Activated B cell treated with CpG ODN at 0.5 μM for 24 hours (primary cell): ENCODE data around the gene PNPLA2. TPM values are rescaled to one million over a fixed set of nuclear protein-coding genes. Genes with fewer than 3 reads are reported as not detected.

Experiments used
- ATAC-seq: fragments of 200-7000 bp; cut with Tn5 transposase; one replicate; pipeline ENCODE4 v1.10.0; 2021; ENCODE audit warnings: low read depth, mild to moderate bottlenecking, moderate library complexity
- CTCF ChIA-PET: fragments of 350-600 bp; sonication (Branson Sonifier 250); formaldehyde crosslinking; loops from one replicate; lab custom pipeline; 2021; ENCODE audit warnings: antibody characterized with exemption; lab: Charles Lee
- POLR2A ChIA-PET: fragments of 350-600 bp; sonication (Branson Sonifier 250); formaldehyde crosslinking; loops from one replicate; lab custom pipeline; 2021; ENCODE audit warnings: antibody characterized with exemption; lab: Charles Lee
- DNase-seq: peaks from one replicate; pipeline ENCODE4 v3.0.0; 2022
- H3K27ac Mint-ChIP-seq: one replicate; pipeline ENCODE4 v1.8.0; 2020; ENCODE audit warnings: mixed read lengths
- H3K27me3 Mint-ChIP-seq: one replicate; pipeline ENCODE4 v1.8.0; 2021; ENCODE audit warnings: mixed read lengths
- H3K36me3 Mint-ChIP-seq: one replicate; pipeline ENCODE4 v1.8.0; 2021; ENCODE audit warnings: low read depth, mixed read lengths
- H3K4me1 Mint-ChIP-seq: one replicate; pipeline ENCODE4 v1.8.0; 2021; ENCODE audit warnings: mixed read lengths
- H3K4me3 Mint-ChIP-seq: one replicate; pipeline ENCODE4 v1.8.0; 2020; ENCODE audit warnings: mild to moderate bottlenecking, mixed read lengths
- H3K9me3 Mint-ChIP-seq: one replicate; pipeline ENCODE4 v1.8.0; 2020; ENCODE audit warnings: mixed read lengths
- intact Hi-C: fragments of 100-400 bp; cut with micrococcal nuclease; formaldehyde crosslinking; loops from one replicate; pipeline ENCODE4 v1.15.1; 2024
- total RNA-seq: library from RNA; stranded (reverse); gene quantifications from 2 replicates; pipeline ENCODE4 v1.2.3, GENCODE V29; 2022
- TF ChIP-seq, protein P1 (sequence below): fragments of 200-600 bp; IDR thresholded peaks from one replicate; pipeline ENCODE4 v1.8.0; 2022; ENCODE audit warnings: antibody characterized with exemption, mild to moderate bottlenecking

PNPLA2 gene
- total RNA-seq, 1 donor from 2014 or later, result 53.2 TPM

DNA sequence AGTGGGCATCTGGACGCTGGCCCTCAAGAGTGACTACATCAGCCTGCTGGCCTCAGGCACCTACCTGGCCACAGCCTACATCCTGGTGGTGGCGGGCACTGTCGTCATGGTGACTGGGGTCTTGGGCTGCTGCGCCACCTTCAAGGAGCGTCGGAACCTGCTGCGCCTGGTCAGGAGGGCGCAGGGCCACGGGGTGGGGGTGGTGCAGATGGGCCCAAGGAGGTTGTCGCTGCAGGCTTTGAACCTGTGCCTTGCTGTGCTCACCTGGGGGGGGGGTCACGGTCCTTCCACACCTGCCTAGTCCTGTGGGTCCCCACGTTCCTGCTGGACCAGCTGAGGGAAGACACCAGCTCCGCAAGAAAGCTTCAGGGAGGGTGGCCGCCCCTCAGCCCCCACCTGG is 17.6 kb downstream of the PNPLA2 start:
- ChIA-PET CTCF (no interaction called here), POLR2A (interaction anchor here (0.7 kb wide), 1 partner anchor 20 kb away, joined by 5 read pairs; no protein-coding TSS in a partner anchor)
- peaks cover 3% of the 10 kb centered on the region for H3K27me3 Mint-ChIP-seq
- intact Hi-C loops, result no loop called here
- ATAC-seq, result no peak
- peaks cover 33% of the 10 kb centered on the region for H3K36me3 Mint-ChIP-seq
- no peaks in the 10 kb centered on the region for H3K9me3 Mint-ChIP-seq
- H3K4me3 Mint-ChIP-seq, result no peak overlapping the region
- H3K27ac Mint-ChIP-seq, result no peak overlapping the region
- TF ChIP-seq, protein P1, sequence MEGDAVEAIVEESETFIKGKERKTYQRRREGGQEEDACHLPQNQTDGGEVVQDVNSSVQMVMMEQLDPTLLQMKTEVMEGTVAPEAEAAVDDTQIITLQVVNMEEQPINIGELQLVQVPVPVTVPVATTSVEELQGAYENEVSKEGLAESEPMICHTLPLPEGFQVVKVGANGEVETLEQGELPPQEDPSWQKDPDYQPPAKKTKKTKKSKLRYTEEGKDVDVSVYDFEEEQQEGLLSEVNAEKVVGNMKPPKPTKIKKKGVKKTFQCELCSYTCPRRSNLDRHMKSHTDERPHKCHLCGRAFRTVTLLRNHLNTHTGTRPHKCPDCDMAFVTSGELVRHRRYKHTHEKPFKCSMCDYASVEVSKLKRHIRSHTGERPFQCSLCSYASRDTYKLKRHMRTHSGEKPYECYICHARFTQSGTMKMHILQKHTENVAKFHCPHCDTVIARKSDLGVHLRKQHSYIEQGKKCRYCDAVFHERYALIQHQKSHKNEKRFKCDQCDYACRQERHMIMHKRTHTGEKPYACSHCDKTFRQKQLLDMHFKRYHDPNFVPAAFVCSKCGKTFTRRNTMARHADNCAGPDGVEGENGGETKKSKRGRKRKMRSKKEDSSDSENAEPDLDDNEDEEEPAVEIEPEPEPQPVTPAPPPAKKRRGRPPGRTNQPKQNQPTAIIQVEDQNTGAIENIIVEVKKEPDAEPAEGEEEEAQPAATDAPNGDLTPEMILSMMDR, result no peak
- peaks cover 29% of the 10 kb centered on the region for H3K4me1 Mint-ChIP-seq
- no peak for DNase-seq

DNA sequence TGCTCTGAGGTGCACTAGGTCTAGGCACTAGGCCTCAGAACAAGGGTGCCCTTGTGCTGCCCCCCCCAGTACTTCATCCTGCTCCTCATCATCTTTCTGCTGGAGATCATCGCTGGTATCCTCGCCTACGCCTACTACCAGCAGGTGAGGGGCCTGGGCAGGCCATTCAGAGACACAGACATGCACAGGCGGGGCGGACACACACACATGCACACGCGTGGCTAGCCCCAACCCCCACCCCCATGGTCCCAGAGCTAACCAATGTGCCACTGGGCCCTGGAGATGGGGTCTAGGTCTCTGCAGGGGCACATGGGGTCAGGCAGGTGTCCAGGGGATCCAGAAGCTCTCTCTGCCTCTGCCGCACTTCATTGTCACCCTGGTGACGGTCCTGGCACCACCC is 18.0 kb downstream of the PNPLA2 start:
- peaks cover 3% of the 10 kb centered on the region for H3K27me3 Mint-ChIP-seq
- peaks cover 33% of the 10 kb centered on the region for H3K36me3 Mint-ChIP-seq
- H3K27ac Mint-ChIP-seq, result no peak overlapping the region
- H3K4me3 Mint-ChIP-seq, result no peak overlapping the region
- DNase-seq (no peak), ATAC-seq (no peak)
- H3K9me3 Mint-ChIP-seq, result no peaks in the 10 kb centered on the region
- peaks cover 29% of the 10 kb centered on the region for H3K4me1 Mint-ChIP-seq
- intact Hi-C loops, result no loop called here
- ChIA-PET CTCF (no interaction called here), POLR2A (interaction anchor here (0.7 kb wide), 1 partner anchor 21 kb away, joined by 5 read pairs; no protein-coding TSS in a partner anchor)
- TF ChIP-seq, protein P1, result no peak

DNA sequence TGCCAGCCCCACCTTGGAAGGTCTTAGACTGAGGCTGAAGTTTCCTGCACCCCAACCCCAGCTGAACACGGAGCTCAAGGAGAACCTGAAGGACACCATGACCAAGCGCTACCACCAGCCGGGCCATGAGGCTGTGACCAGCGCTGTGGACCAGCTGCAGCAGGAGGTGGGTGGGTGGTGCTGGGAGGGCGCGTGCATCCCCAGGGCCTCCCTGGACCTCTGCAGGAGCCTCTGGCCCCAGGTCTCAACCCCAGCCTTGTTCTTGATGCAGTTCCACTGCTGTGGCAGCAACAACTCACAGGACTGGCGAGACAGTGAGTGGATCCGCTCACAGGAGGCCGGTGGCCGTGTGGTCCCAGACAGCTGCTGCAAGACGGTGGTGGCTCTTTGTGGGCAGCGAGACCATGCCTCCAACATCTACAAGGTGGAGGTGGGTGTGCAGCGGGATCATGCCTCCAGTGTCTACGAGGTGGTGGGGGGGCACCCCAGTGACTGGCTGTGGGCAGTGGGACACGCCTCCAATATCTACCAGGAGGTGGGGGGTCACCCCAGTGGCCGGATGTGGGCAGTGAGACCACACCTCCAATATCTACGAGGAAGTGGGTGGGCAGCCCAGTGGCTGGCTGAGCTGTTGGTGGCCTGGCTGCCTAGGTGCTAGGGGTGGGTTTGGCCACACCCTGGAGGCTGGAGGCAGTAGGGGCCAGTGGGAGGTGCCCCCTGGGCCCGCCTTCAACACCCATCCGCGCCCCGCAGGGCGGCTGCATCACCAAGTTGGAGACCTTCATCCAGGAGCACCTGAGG is 18.7 kb downstream of the PNPLA2 start:
- Mint-ChIP-seq H3K27me3 (peaks cover 3% of the 10 kb centered on the region), H3K4me3 (no peak overlapping the region), H3K27ac (no peak overlapping the region), H3K9me3 (no peaks in the 10 kb centered on the region), H3K4me1 (peaks cover 26% of the 10 kb centered on the region), H3K36me3 (peaks cover 36% of the 10 kb centered on the region)
- DNase-seq (no peak), ATAC-seq (no peak)
- POLR2A ChIA-PET, result no interaction called here
- TF ChIP-seq, protein P1, result no peak
- intact Hi-C loops, result no loop called here
- CTCF ChIA-PET, result interaction anchor here (0.6 kb wide), 1 partner anchor 11 kb away, joined by 3 read pairs; no protein-coding TSS in a partner anchor

DNA sequence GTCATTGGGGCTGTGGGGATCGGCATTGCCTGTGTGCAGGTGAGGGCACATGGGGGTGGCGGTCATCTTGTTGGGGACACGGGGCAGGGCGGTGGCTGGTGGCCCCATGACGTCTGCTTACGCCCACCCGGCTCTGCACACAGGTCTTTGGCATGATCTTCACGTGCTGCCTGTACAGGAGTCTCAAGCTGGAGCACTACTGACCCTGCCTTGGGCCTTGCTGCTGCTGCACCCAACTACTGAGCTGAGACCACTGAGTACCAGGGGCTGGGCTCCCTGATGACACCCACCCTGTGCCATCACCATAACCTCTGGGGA is 19.2 kb downstream of the PNPLA2 start:
- DNase-seq (no peak), ATAC-seq (no peak)
- intact Hi-C loops, result no loop called here
- no peak overlapping the region for H3K4me3 Mint-ChIP-seq
- POLR2A ChIA-PET, result interaction anchor here (1.8 kb wide), 1 partner anchor 10 kb away, joined by 4 read pairs; no protein-coding TSS in a partner anchor
- H3K4me1 Mint-ChIP-seq, result peaks cover 26% of the 10 kb centered on the region
- TF ChIP-seq, protein P1, result no peak
- CTCF ChIA-PET, result no interaction called here
- H3K27me3 Mint-ChIP-seq, result peaks cover 3% of the 10 kb centered on the region
- H3K27ac Mint-ChIP-seq, result no peak overlapping the region
- H3K36me3 Mint-ChIP-seq, result peaks cover 36% of the 10 kb centered on the region
- no peaks in the 10 kb centered on the region for H3K9me3 Mint-ChIP-seq

DNA sequence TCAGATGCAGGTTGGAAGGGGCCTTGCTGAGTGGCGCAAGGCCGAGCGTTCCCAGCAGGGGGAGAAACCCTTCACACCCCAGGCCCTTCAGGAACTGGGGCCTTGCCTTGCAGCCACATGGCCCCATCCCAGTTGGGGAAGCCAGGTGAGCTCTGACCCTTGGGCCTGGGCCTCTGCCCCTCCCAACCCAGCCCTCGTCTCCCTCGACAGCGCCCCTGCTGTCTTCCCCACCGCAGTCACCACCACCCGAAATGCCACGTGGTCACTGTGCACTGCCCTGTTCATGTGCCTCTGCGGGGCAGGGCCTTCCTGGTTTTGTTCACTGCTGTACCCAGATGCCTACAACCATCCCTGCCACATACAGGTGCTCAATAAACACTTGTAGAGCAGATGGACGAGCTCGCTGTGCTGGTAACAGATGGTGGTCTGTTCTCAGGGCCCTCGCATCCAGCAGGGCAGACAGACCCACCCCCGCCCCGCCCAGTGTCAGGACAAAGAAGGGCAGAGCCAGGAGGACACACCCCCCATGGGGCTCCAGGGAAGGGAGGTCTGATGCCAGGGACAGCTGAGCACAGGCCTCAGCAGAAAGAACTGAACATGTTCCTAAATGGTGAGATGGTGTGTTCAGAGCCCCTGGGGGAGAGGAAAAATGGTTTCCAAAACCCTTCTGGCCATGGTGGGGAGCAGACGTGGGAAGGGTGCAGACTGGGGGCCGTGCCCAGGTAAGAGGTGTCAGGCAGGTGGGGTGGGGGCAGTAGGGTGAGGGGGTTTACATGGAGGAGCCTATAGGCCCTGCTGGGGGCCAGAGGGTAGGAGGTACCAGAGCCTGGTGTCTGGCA is 19.9 kb downstream of the PNPLA2 start:
- TF ChIP-seq, protein P1, result no peak
- no peak overlapping the region for H3K4me3 Mint-ChIP-seq
- H3K36me3 Mint-ChIP-seq, result peaks cover 36% of the 10 kb centered on the region
- POLR2A ChIA-PET, result interaction anchor here (1.8 kb wide), 1 partner anchor 9 kb away, joined by 4 read pairs; no protein-coding TSS in a partner anchor
- DNase-seq (no peak), ATAC-seq (no peak)
- intact Hi-C loops, result no loop called here
- CTCF ChIA-PET, result no interaction called here
- H3K4me1 Mint-ChIP-seq, result peaks cover 29% of the 10 kb centered on the region
- peaks cover 3% of the 10 kb centered on the region for H3K27me3 Mint-ChIP-seq
- no peak overlapping the region for H3K27ac Mint-ChIP-seq
- H3K9me3 Mint-ChIP-seq, result no peaks in the 10 kb centered on the region
